ENCODE measurements around the gene COLGALT1. TPM values are rescaled to one million over a fixed set of nuclear protein-coding genes. Genes with fewer than 3 reads are reported as not detected.

Gene COLGALT1
- polyA plus RNA-seq, 1 of the 3 experiments (the other 2 are of a cell fraction) = 83.8 TPM

GRCh38 chr19:17629760-17630159 is 74.3 kb downstream of the COLGALT1 start (continued):
- TF ChIP-seq, protein P1, sequence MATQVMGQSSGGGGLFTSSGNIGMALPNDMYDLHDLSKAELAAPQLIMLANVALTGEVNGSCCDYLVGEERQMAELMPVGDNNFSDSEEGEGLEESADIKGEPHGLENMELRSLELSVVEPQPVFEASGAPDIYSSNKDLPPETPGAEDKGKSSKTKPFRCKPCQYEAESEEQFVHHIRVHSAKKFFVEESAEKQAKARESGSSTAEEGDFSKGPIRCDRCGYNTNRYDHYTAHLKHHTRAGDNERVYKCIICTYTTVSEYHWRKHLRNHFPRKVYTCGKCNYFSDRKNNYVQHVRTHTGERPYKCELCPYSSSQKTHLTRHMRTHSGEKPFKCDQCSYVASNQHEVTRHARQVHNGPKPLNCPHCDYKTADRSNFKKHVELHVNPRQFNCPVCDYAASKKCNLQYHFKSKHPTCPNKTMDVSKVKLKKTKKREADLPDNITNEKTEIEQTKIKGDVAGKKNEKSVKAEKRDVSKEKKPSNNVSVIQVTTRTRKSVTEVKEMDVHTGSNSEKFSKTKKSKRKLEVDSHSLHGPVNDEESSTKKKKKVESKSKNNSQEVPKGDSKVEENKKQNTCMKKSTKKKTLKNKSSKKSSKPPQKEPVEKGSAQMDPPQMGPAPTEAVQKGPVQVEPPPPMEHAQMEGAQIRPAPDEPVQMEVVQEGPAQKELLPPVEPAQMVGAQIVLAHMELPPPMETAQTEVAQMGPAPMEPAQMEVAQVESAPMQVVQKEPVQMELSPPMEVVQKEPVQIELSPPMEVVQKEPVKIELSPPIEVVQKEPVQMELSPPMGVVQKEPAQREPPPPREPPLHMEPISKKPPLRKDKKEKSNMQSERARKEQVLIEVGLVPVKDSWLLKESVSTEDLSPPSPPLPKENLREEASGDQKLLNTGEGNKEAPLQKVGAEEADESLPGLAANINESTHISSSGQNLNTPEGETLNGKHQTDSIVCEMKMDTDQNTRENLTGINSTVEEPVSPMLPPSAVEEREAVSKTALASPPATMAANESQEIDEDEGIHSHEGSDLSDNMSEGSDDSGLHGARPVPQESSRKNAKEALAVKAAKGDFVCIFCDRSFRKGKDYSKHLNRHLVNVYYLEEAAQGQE (IDR thresholded peaks at IDR 0.05; ENCODE audit: low read depth, low read length) = no peak
- no peak for TF ChIP-seq NRF1 (IDR thresholded peaks at IDR 0.05; ENCODE audit: low read depth, low read length)
- TF ChIP-seq RXRA (IDR thresholded peaks at IDR 0.05; ENCODE audit: borderline replicate concordance, low read depth) = no peak
- TF ChIP-seq SMC3 (IDR thresholded peaks at IDR 0.05; ENCODE audit: low read depth, low read length) = no peak
- no peak for TF ChIP-seq POLR2AphosphoS5 (IDR thresholded peaks at IDR 0.05; ENCODE audit: low read depth, low read length)

GRCh38 chr19:17632577-17632976 is 77.1 kb downstream of the COLGALT1 start:
- no peak for TF ChIP-seq SMC3 (IDR thresholded peaks at IDR 0.05; ENCODE audit: low read depth, low read length)
- no peak for TF ChIP-seq POLR2AphosphoS5 (IDR thresholded peaks at IDR 0.05; ENCODE audit: low read depth, low read length)
- no peak for TF ChIP-seq YY1 (IDR thresholded peaks at IDR 0.05; ENCODE audit: low read depth)
- TF ChIP-seq EZH2phosphoT487 (IDR thresholded peaks at IDR 0.05; ENCODE audit: borderline replicate concordance, low read depth) = no peak
- TF ChIP-seq RXRA (IDR thresholded peaks at IDR 0.05; ENCODE audit: borderline replicate concordance, low read depth) = no peak
- TF ChIP-seq NFIC (IDR thresholded peaks at IDR 0.05; ENCODE audit: borderline replicate concordance) = no peak
- TF ChIP-seq USF1 (IDR thresholded peaks at IDR 0.05; ENCODE audit: borderline replicate concordance, low read depth) = no peak
- TF ChIP-seq RFX5 (IDR thresholded peaks at IDR 0.05; ENCODE audit: low read length) = no peak
- no peak for TF ChIP-seq GATA2 (CRISPR knock-in tag; IDR thresholded peaks at IDR 0.05)
- ChIA-PET POLR2A (no interaction called here), CTCF (no interaction called here)
- Histone ChIP-seq H3K4me1 (ENCODE audit: control insufficient read depth in 1 of 2, insufficient read depth in 2 of 2, low read depth in 1 of 2, low read length in 1 of 2) (no peaks in the 10 kb centered on the region), H3K27ac (ENCODE audit: low read depth in 2 of 2, low read length in 1 of 2) (no peak overlapping the region), H3K79me2 (ENCODE audit: insufficient read depth) (no peaks in the 10 kb centered on the region), H3K9me3 (no peaks in the 10 kb centered on the region), H3F3A (replicated peaks; ENCODE audit: insufficient read depth) (no peaks in the 10 kb centered on the region), H3K9ac (no peak overlapping the region), H3K36me3 (replicated peaks in 1 of 2; ENCODE audit: control insufficient read depth in 1 of 2, insufficient read depth in 2 of 2, low read length in 1 of 2) (no peaks in the 10 kb centered on the region), H4K20me1 (ENCODE audit: insufficient read depth) (no peaks in the 10 kb centered on the region), H3K9me2 (no peaks in the 10 kb centered on the region), H2AFZ (ENCODE audit: low read depth) (no peak overlapping the region), H3K4me3 (ENCODE audit: low read depth in 2 of 2, low read length in 1 of 2) (no peak overlapping the region), H3K27me3 (ENCODE audit: insufficient read depth) (no peaks in the 10 kb centered on the region), H3K4me2 (no peak overlapping the region)
- DNase-seq = no peak
- WGBS (ENCODE audit: low lambda C conversion rate) = 70% methylated on average over 6 of the region's 9 CpGs

Other genes with a start within 250 kb of the COLGALT1 start
- gene MRPL34, start 249.8 kb upstream of the COLGALT1 start, polyA plus RNA-seq (2012; rRNA removed) = 61.4 and 72.9 TPM in 2 replicates
- gene DDA1, start 246.1 kb upstream of the COLGALT1 start, polyA plus RNA-seq (2012; rRNA removed) = 112 and 135 TPM in 2 replicates
- 5.0 and 7.8 TPM in 2 replicates for gene ANO8, start 220.8 kb upstream of the COLGALT1 start, polyA plus RNA-seq (2012; rRNA removed)
- gene GTPBP3, start 218.1 kb upstream of the COLGALT1 start, polyA plus RNA-seq (2012; rRNA removed) = 21.6 and 22.4 TPM in 2 replicates
- not detected in 2 replicates for gene PLVAP, start 178.3 kb upstream of the COLGALT1 start, polyA plus RNA-seq (2012; rRNA removed)
- gene CCDC194, start 161.5 kb upstream of the COLGALT1 start, polyA plus RNA-seq (2012; rRNA removed) = not detected in 2 replicates
- gene BST2, start 150.0 kb upstream of the COLGALT1 start, polyA plus RNA-seq (2012; rRNA removed) = 5.7 and 5.9 TPM in 2 replicates
- gene MVB12A, start 135.6 kb upstream of the COLGALT1 start, polyA plus RNA-seq (2012; rRNA removed) = 63.0 and 63.9 TPM in 2 replicates
- gene TMEM221, start 107.0 kb upstream of the COLGALT1 start, polyA plus RNA-seq (2012; rRNA removed) = 0.41 and 0.62 TPM in 2 replicates
- gene NXNL1, start 94.7 kb upstream of the COLGALT1 start, polyA plus RNA-seq (2012; rRNA removed) = not detected in 2 replicates
- 15.0 and 16.8 TPM in 2 replicates for gene SLC27A1, start 85.1 kb upstream of the COLGALT1 start, polyA plus RNA-seq (2012; rRNA removed)
- 59.9 and 73.3 TPM in 2 replicates for gene PGLS, start 44.0 kb upstream of the COLGALT1 start, polyA plus RNA-seq (2012; rRNA removed)
- 0.32 and 0.38 TPM in 2 replicates for gene UNC13A, start 132.7 kb downstream of the COLGALT1 start, polyA plus RNA-seq (2012; rRNA removed)
- 7.8 and 18.4 TPM in 2 replicates for gene MAP1S, start 163.8 kb downstream of the COLGALT1 start, polyA plus RNA-seq (2012; rRNA removed)
- gene FCHO1, start 195.8 kb downstream of the COLGALT1 start, polyA plus RNA-seq (2012; rRNA removed) = 0.19 and 0.71 TPM in 2 replicates
- not detected in 2 replicates for gene B3GNT3, start 239.5 kb downstream of the COLGALT1 start, polyA plus RNA-seq (2012; rRNA removed)

Data from SK-N-SH (cell line).